Measurements from ENCODE around the gene CDO1. TPM values are rescaled to one million over a fixed set of nuclear protein-coding genes. Genes with fewer than 3 reads are reported as not detected.

CDO1 gene
- total and polyA plus RNA-seq, 2 of the 8 experiments (the other 6 are each of a cell fraction or from before 2014, with no cell fraction given) = 26.1 to 29.5 TPM

DNA sequence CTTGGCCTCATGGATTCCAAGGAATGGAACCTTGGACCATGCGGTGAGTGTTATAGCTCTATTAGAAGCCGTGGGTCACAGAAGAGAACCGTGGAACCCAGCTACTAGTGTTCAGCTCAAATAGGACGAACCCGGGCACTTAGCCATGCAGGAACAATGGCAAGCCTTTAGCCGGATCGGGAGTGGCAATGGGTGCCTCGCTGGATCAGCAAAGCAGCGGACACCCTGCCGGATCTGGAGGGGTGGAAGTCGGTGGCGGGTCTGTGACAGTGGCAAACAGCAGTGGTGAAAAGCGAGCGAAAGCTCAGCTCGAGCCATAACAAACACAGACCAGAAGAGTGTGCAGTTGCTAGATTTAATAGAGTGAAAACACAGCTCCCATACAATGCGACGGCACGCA, 2.4 kb upstream of the CDO1 start:
- H3K79me2 ChIP-seq (ENCODE audit: control insufficient read depth in 1 of 2, insufficient read depth in 2 of 2, low read length in 2 of 2) = 0 out of 4 replicates have a peak, but pooled peaks cover 0 to 3% of the 10 kb centered on the region in 2 experiments
- no peak overlapping the region for H3K9ac ChIP-seq (replicated peaks in 1 of 4; ENCODE audit: extremely low read depth in 1 of 4, low read depth in 3 of 4, low read length in 3 of 4)
- WGBS, 2 experiments (ENCODE audit: extremely low coverage in 1 of 2, insufficient coverage in 1 of 2, insufficient read length in 1 of 2, insufficient replicate concordance in 2 of 2, low coverage in 1 of 2, low lambda C conversion rate in 2 of 2, missing lambda C conversion rate in 1 of 2) = 95% methylated on average over 15 of the region's 18 CpGs; no CpG with 5 or more reads in 1 of the 2 experiments
- H2AK5ac ChIP-seq (ENCODE audit: low read depth, low read length) = peak overlapping the region; percentile 76; the same call in 1 of the 2 replicates
- H3K4me1 ChIP-seq (replicated peaks in 1 of 4; ENCODE audit: control insufficient read depth in 3 of 4, insufficient read depth in 4 of 4, low read length in 3 of 4) = peaks cover 0 to 5% (median 1%) of the 10 kb centered on the region in 4 experiments; a peak in 5 of 7 replicates
- no peak overlapping the region for H4K5ac ChIP-seq (ENCODE audit: insufficient read length, low read depth, low read length)
- no peak overlapping the region for H3K4ac ChIP-seq (replicated peaks; ENCODE audit: insufficient read length, low read depth, low read length)
- TF ChIP-seq SUZ12 (IDR thresholded peaks at IDR 0.05; ENCODE audit: low read length) = no peak
- TF ChIP-seq NRF1 (IDR thresholded peaks at IDR 0.05; ENCODE audit: low read depth, low read length) = no peak
- no peak for TF ChIP-seq ATF3 (IDR thresholded peaks at IDR 0.05; ENCODE audit: insufficient read depth, low read depth, low read length)
- no peak for TF ChIP-seq EZH2 (IDR thresholded peaks at IDR 0.05; ENCODE audit: low read depth, low read length, severe bottlenecking)
- no peak for TF ChIP-seq MAFK (IDR thresholded peaks at IDR 0.05; ENCODE audit: low read depth, low read length)
- no peak for TF ChIP-seq TBP (IDR thresholded peaks at IDR 0.05; ENCODE audit: low read depth, low read length)
- FAIRE-seq (no peak), DNase-seq (ENCODE audit: low read depth in 1 of 2, low spot score in 2 of 2) (no peak)
- H3K23me2 ChIP-seq (ENCODE audit: low read depth, low read length) = peaks cover 11% of the 10 kb centered on the region
- no peak overlapping the region for H3K14ac ChIP-seq (ENCODE audit: insufficient read length)
- H3K4me3 ChIP-seq (ENCODE audit: extremely low read depth in 1 of 4, insufficient read depth in 2 of 4, low read depth in 3 of 4, low read length in 4 of 4) = no peak overlapping the region
- H3K36me3 ChIP-seq (ENCODE audit: control insufficient read depth in 2 of 4, insufficient read depth in 4 of 4, low read length in 3 of 4) = no peaks in the 10 kb centered on the region
- H3K18ac ChIP-seq (ENCODE audit: extremely low read depth, low read length) = no peak overlapping the region
- no peak overlapping the region for H2BK120ac ChIP-seq (replicated peaks; ENCODE audit: low read depth, low read length)
- no peak overlapping the region for H3K23ac ChIP-seq (ENCODE audit: insufficient read length)
- no peak overlapping the region; the same call in 1 of the 2 replicates for H2BK5ac ChIP-seq (ENCODE audit: low read depth, low read length)
- H3K4me2 ChIP-seq (ENCODE audit: insufficient read depth in 1 of 2, low read depth in 2 of 2, low read length in 2 of 2) = no peak overlapping the region
- peaks cover 0 to 22% (median 12%) of the 10 kb centered on the region in 4 experiments; a peak in 6 of 7 replicates for H3K27me3 ChIP-seq (replicated peaks in 1 of 4; ENCODE audit: control insufficient read depth in 3 of 4, extremely low read depth in 1 of 4, insufficient read depth in 3 of 4, low read length in 3 of 4)
- CTCF ChIA-PET (ENCODE audit: partially characterized antibody) = interaction anchor here (0.6 to 2.0 kb wide), 6 partner anchors 7 to 750 kb away, joined by 3 to 6 read pairs (median 4); partner anchors contain the start of gene LVRN
- no peak overlapping the region for H2BK20ac ChIP-seq (ENCODE audit: low read length)
- no peak overlapping the region for H4K91ac ChIP-seq (replicated peaks; ENCODE audit: insufficient read length, low read length)
- H2AFZ ChIP-seq (ENCODE audit: low read length) = peak overlapping the region; percentile 57; the same call in 1 of the 2 replicates
- no peak overlapping the region for H3K56ac ChIP-seq (replicated peaks; ENCODE audit: insufficient read length, low read depth, low read length)
- H2BK12ac ChIP-seq (ENCODE audit: low read depth, low read length) = no peak overlapping the region
- no peaks in the 10 kb centered on the region for H3K9me3 ChIP-seq (ENCODE audit: insufficient read depth in 2 of 2, low read depth in 1 of 2, low read length in 1 of 2)
- peaks cover 0 to 1% of the 10 kb centered on the region in 2 experiments for H4K20me1 ChIP-seq (replicated peaks in 1 of 2; ENCODE audit: control insufficient read depth in 1 of 2, insufficient read depth in 2 of 2, low read length in 2 of 2)
- POLR2A ChIA-PET (ENCODE audit: partially characterized antibody) = interaction anchor here (0.6 to 1.3 kb wide), 5 partner anchors 10 to 182 kb away, joined by 3 to 4 read pairs (median 3); partner anchors contain the start of genes AP3S1 and ATG12
- H2BK15ac ChIP-seq (ENCODE audit: low read length) = no peak overlapping the region
- no peaks in the 10 kb centered on the region; the same call in 1 of the 2 replicates for H3K79me1 ChIP-seq (ENCODE audit: low read depth, low read length)
- H4K8ac ChIP-seq (ENCODE audit: extremely low read depth, insufficient read depth, low read length) = no peak overlapping the region
- no peak overlapping the region for H3K27ac ChIP-seq (ENCODE audit: low read depth, low read length)
